Prostate gland (tissue), 2 donors: ENCODE measurements around the gene VPS13A. TPM values are rescaled to one million over a fixed set of nuclear protein-coding genes. Genes with fewer than 3 reads are reported as not detected.

ENCODE experiments used
- DNase-seq: peaks from one replicate; pipeline ENCODE4 v3.0.0-alpha.2; 2019; ENCODE audit warnings: low spot score
- H3K27ac ChIP-seq, 2 donors: fragments of 200-600 bp; sonication (generic); 2 replicates each; pipeline ENCODE4 v1.5.1; 2017 to 2019
- H3K27me3 ChIP-seq: fragments of 200-600 bp; sonication (generic); replicated peaks from 2 replicates; pipeline ENCODE4 v1.5.1; 2019; ENCODE audit not compliant: insufficient read depth
- H3K36me3 ChIP-seq, 2 donors: fragments of 200-600 bp; sonication (generic); 1 replicate in 1 of 2; 2 replicates in 1 of 2; pipeline versions ENCODE4 v1.5.1 to v1.8.1; 2017 to 2019
- H3K4me1 ChIP-seq: fragments of 200-600 bp; sonication (generic); replicated peaks from 2 replicates; pipeline ENCODE4 v1.5.1; 2019
- H3K4me3 ChIP-seq, 2 donors: fragments of 200-600 bp; sonication (generic); 2 replicates each; pipeline ENCODE4 v1.5.1; 2017 to 2019
- H3K9me3 ChIP-seq: fragments of 200-600 bp; sonication (generic); 2 replicates; pipeline ENCODE4 v1.5.1; 2017
- CTCF ChIP-seq, 4 experiments: fragments of 200-600 bp in 2 of 4; fragments of 450-650 bp in 2 of 4; sonication (generic) in 2 of 4; IDR thresholded peaks; 1 replicate in 3 of 4; 2 replicates in 1 of 4; pipeline ENCODE4 v1.5.1; 2016 to 2019; ENCODE audit warnings: antibody characterized with exemption in 4 of 4, mild to moderate bottlenecking in 2 of 4, moderate library complexity in 2 of 4
- POLR2A ChIP-seq: fragments of 450-650 bp; IDR thresholded peaks from one replicate; pipeline ENCODE4 v1.6.1; 2016; ENCODE audit warnings: antibody characterized with exemption, mild to moderate bottlenecking
- POLR2AphosphoS5 ChIP-seq: sonication (generic); formaldehyde crosslinking; IDR thresholded peaks from one replicate; pipeline ENCODE4 v1.6.1; 2017; ENCODE audit warnings: antibody characterized with exemption
- whole genome bisulfite sequencing: methylation state at CpG from one replicate; pipeline ENCODE4 v1.1.5; 2018; 5-methylcytosine and 5-hydroxymethylcytosine counted together
- intact Hi-C: fragments of 100-400 bp; cut with DNase I; formaldehyde crosslinking; loops from one replicate; pipeline ENCODE4 v1.14.2; 2022
- total RNA-seq, 2 donors: library from RNA; depleted of rRNA; stranded (reverse); fragments of >200 nt; gene quantifications; one replicate each; pipeline ENCODE4 v1.1.0, GENCODE V29; 2016

The VPS13A gene
- total RNA-seq, 2 donors from 2014 or later, result 22.7 to 25.2 TPM

- Histone ChIP-seq H3K9me3 (no peaks in the 10 kb centered on the region), H3K4me3 (no peak overlapping the region), H3K27ac (no peak overlapping the region), H3K27me3 (no peaks in the 10 kb centered on the region), H3K36me3 (no peaks in the 10 kb centered on the region), H3K4me1 (no peaks in the 10 kb centered on the region)
- no peak for TF ChIP-seq POLR2A
- no peak for TF ChIP-seq POLR2AphosphoS5
- TF ChIP-seq CTCF (IDR thresholded peaks at IDR 0.05), result no peak
- DNase-seq, result no peak
- intact Hi-C loops, result no loop called here
- 92% methylated on average over 3 of the region's 3 CpGs for WGBS
These were observed 246.5 kb downstream of the VPS13A start for GRCh38 chr9:77423841-77424240.

GRCh38 chr9:77424993-77425392 lies 247.7 kb downstream of the VPS13A start:
- intact Hi-C loops, result no loop called here
- no peak overlapping the region for H3K27ac ChIP-seq
- H3K9me3 ChIP-seq, result no peaks in the 10 kb centered on the region
- H3K36me3 ChIP-seq, result no peaks in the 10 kb centered on the region
- DNase-seq, result no peak
- H3K4me1 ChIP-seq, result no peaks in the 10 kb centered on the region
- H3K4me3 ChIP-seq, result no peak overlapping the region
- 79% methylated on average over 2 of the region's 2 CpGs for WGBS
- no peaks in the 10 kb centered on the region for H3K27me3 ChIP-seq
- TF ChIP-seq POLR2AphosphoS5, result no peak
- no peak for TF ChIP-seq CTCF (IDR thresholded peaks at IDR 0.05)
- no peak for TF ChIP-seq POLR2A

GRCh38 chr9:77426712-77427111 lies 249.4 kb downstream of the VPS13A start:
- intact Hi-C loops, result no loop called here
- Histone ChIP-seq H3K4me3 (no peak overlapping the region), H3K27me3 (no peaks in the 10 kb centered on the region), H3K27ac (no peak overlapping the region), H3K4me1 (no peaks in the 10 kb centered on the region), H3K9me3 (no peaks in the 10 kb centered on the region), H3K36me3 (no peaks in the 10 kb centered on the region)
- WGBS, result 49% methylated on average over 3 of the region's 3 CpGs
- DNase-seq, result no peak
- no peak for TF ChIP-seq POLR2AphosphoS5
- TF ChIP-seq CTCF (IDR thresholded peaks at IDR 0.05), result no peak

- TF ChIP-seq POLR2AphosphoS5 (no peak), POLR2A (no peak), CTCF (IDR thresholded peaks at IDR 0.05) (no peak)
- Histone ChIP-seq H3K9me3 (no peaks in the 10 kb centered on the region), H3K27me3 (no peaks in the 10 kb centered on the region), H3K27ac (no peak overlapping the region), H3K4me3 (no peak overlapping the region), H3K36me3 (no peaks in the 10 kb centered on the region), H3K4me1 (no peaks in the 10 kb centered on the region)
- no peak for DNase-seq
- intact Hi-C loops, result no loop called here
- WGBS, result 65% methylated on average over 7 of the region's 7 CpGs
These were observed 250.1 kb downstream of the VPS13A start for GRCh38 chr9:77427256-77427927.

- Histone ChIP-seq H3K27ac (no peak overlapping the region), H3K9me3 (no peaks in the 10 kb centered on the region), H3K27me3 (no peaks in the 10 kb centered on the region), H3K36me3 (no peaks in the 10 kb centered on the region), H3K4me3 (no peak overlapping the region), H3K4me1 (no peaks in the 10 kb centered on the region)
- DNase-seq, result no peak
- intact Hi-C loops, result loop anchor here (5.0 to 10.0 kb wide), 3 partner anchors 395 to 692 kb away; no protein-coding TSS in a partner anchor
- WGBS, result 70% methylated on average over 2 of the region's 2 CpGs
- no peak for TF ChIP-seq POLR2A
- TF ChIP-seq POLR2AphosphoS5, result no peak
- no peak for TF ChIP-seq CTCF (IDR thresholded peaks at IDR 0.05)
These were observed 252.6 kb downstream of the VPS13A start for GRCh38 chr9:77429928-77430327.
